GM13976 (cell line): ENCODE measurements around the gene CACNA1E.
"Not testable (repeated sequence)": the region's sequence is repeated elsewhere in the genome, so short reads cannot be mapped to it uniquely, and the experiment has no call there.

Experiments used
- DNase-seq: peaks from one replicate; pipeline ENCODE4 v3.0.0; 2012; ENCODE audit warnings: low spot score
- in situ Hi-C: fragments of 300-500 bp; cut with MboI; formaldehyde crosslinking; loops from one replicate; pipeline ENCODE4 v1.12.0; 2022; ENCODE audit warnings: low sequenced_read_pairs, mixed read lengths, inconsistent platforms; ENCODE audit not compliant: unreplicated experiment
- TF ChIP-seq, protein P1 (sequence below): IDR thresholded peaks from 2 replicates; pipeline ENCODE4 v1.5.1; 2012; ENCODE audit warnings: borderline replicate concordance, mild to moderate bottlenecking; ENCODE audit not compliant: insufficient read depth; ENCODE audit errors: extremely low read depth, missing control alignments, control extremely low read depth

The CACNA1E gene

DNA sequence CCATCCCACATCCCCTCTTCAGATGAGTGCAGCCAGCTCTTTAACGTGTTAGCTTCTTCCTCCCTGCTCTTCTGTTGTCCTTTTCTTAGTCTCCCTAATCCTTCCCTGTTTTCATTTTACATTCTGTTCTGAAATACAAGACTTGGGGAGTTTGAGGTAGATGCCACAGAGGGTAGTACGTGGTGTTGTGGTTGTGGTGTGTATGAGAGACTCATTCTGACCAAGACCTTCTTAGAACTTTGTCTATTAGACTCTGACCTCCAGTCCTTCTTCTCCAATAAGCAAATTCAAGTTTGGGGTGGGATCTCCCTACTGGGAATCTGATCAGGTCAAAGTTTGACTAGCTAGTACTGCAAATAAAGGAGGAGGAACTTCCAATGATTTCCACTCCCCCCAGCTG lies 39.5 kb downstream of the CACNA1E start:
- DNase-seq = no peak
- TF ChIP-seq, protein P1, sequence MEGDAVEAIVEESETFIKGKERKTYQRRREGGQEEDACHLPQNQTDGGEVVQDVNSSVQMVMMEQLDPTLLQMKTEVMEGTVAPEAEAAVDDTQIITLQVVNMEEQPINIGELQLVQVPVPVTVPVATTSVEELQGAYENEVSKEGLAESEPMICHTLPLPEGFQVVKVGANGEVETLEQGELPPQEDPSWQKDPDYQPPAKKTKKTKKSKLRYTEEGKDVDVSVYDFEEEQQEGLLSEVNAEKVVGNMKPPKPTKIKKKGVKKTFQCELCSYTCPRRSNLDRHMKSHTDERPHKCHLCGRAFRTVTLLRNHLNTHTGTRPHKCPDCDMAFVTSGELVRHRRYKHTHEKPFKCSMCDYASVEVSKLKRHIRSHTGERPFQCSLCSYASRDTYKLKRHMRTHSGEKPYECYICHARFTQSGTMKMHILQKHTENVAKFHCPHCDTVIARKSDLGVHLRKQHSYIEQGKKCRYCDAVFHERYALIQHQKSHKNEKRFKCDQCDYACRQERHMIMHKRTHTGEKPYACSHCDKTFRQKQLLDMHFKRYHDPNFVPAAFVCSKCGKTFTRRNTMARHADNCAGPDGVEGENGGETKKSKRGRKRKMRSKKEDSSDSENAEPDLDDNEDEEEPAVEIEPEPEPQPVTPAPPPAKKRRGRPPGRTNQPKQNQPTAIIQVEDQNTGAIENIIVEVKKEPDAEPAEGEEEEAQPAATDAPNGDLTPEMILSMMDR = no peak
- in situ Hi-C loops = no loop called here

DNA sequence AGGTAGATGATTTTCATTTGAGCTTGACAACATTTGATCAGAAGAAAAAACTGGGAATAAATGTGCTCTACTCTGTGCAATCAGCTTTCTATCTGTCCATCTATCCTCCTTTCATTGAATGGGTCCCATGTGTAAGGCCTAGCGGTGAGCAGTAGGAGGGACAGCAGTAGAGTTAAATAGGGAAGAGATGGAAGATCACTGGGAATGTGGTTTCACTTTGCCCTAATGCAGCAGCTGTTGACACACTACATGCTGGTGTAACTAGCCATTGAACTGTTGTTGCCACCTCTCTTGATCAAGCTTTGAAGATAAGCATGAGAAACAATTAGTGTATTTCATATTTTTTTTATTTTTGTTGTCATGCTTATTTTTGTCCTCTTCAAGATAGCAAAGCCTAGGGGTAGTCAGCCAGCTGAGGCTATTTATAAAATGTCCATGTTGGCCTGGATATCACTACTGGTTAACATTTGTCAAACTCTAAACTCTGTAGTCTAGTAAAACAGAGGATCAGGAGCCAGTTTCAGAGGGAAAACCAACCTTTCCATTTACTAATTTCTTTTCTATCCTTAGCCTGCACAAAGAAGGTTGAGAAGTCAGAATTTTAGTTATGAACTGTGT lies 41.9 kb downstream of the CACNA1E start:
- TF ChIP-seq, protein P1 = no peak
- no peak for DNase-seq
- in situ Hi-C loops = no loop called here

DNA sequence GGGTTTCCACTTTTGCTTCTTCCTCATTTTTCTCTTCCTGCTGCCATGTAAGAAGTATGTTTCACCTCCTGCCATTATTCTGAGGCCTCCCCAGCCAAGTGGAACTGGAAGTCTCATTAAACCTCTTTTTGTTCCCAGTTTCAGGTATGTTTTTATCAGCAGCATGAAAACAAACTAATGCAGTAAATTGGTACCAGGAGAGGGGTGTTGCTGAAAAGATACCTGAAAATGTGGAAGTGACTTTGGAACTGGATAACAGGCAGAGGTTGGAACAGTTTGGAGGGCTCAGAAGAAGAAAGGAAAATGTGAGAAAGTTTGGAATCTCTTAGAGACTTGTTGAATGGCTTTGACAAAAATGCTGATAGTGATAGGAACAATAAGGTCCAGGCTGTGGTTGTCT lies 44.9 kb downstream of the CACNA1E start:
- in situ Hi-C loops, DNase-seq: not testable (repeated sequence)

DNA sequence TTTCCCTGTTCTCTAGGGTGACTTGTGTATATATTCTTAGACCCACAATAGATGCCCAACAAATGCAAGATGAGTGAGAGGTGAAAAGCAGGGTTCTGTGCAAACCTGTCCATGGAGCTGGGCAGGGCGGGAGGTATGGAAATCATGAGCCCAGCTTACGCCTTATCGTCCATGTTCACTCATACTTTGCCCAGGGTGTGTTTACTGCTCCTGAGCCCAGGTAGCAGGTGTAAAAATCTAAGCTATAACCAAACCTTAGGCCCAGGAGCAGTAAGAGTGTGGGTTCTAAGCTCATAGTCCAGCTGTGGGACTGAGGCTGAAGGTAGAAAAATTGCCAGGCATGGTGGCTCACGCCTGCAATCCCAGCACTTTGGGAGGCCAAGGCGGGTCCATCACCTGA lies 48.1 kb downstream of the CACNA1E start:
- TF ChIP-seq, protein P1 = no peak
- no peak for DNase-seq
- in situ Hi-C loops = no loop called here

DNA sequence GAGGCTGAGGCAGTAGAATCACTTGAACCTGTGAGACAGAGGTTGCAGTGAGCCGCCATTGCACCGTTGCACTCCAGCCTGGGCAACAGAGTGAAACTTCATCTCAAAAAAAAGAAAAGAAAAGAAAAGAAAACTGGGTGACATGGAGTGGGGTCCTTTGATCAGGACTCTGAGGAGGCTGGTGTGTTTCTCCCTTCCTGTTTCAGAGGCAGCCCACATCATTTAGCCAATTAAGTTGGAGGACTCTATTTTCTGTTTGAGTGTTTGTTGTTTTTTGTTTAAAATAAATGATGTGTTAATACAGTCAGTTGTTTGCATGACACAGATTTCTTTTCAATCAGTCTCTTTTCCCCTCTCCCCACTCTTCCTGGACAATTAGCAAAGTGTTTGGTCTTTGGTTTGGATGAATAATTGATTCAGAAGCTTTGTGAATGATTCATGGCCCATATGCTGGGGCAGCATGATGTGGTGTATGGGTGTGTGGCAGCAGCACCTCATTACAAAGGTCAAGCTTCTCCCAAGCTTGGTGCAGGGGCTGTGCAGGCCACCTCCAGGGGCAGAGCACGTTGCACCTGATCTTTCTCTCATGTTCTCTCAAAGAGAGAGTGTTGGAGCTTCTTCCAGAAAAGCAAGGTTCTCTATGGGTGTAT lies 48.8 kb downstream of the CACNA1E start:
- TF ChIP-seq, protein P1 = no peak
- DNase-seq = no peak
- in situ Hi-C loops = no loop called here

DNA sequence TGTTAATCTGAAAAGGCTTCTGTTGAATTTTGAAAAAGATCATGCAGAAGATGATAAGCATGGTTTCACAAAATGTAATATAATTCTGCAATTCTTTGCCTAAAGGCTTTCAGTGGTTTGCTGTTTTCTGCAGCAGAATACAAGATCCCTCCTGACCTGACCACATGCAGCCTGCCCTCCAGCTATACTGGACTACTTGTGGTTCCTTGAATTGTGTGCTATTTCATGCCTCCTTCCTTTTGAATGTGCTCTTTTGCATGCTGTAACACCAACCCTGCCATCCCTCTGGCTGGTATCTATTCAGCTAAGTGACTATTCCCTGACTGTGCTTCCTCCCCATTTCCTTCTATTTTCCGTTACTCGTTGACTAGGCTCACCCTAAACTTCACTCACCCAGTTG lies 55.5 kb downstream of the CACNA1E start:
- no peak for DNase-seq
- TF ChIP-seq, protein P1 = no peak
- in situ Hi-C loops = no loop called here

DNA sequence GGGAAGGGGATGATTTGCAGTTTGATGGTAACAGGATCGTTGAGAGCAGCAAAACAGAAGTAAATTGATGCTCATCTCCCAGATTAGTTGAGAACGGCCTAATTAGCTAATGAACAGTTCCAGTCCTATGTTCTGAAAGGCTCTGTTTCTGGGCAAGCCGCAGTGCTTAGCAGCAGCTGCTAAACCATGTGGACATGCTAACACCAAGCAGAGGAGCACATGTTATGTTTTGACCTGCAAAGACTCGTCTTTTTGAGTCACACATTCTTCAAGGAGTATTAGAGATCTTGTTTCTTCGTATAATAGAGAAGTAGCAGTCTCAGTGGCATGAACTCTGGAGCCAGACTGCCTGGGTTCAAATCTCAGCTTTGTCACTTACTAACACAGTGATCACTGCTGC lies 58.1 kb downstream of the CACNA1E start:
- no peak for DNase-seq
- in situ Hi-C loops = no loop called here
- TF ChIP-seq, protein P1 = no peak
